SK-N-SH treated with all-trans-retinoic acid at 6 μM for 48 hours (cell line): ENCODE measurements around the gene TBATA.

Experiments used
- GLIS3 ChIP-seq: fragments of 250-450 bp; sonication (Bioruptor Pico); IDR thresholded peaks from 2 replicates; pipeline ENCODE4 v1.5.0; 2020; ENCODE audit warnings: mild to moderate bottlenecking, moderate library complexity
- OSR1 ChIP-seq: fragments of 250-450 bp; sonication (Bioruptor Pico); IDR thresholded peaks from 2 replicates; pipeline ENCODE4 v1.8.0; 2022; ENCODE audit warnings: moderate library complexity, mild to moderate bottlenecking, inconsistent platforms
- TOX ChIP-seq: fragments of 250-450 bp; sonication (Bioruptor Pico); IDR thresholded peaks from 2 replicates; pipeline ENCODE4 v1.8.0; 2021; ENCODE audit warnings: mild to moderate bottlenecking, moderate library complexity, borderline replicate concordance
- ZC3H10 ChIP-seq: fragments of 250-450 bp; sonication (Bioruptor Pico); IDR thresholded peaks from 2 replicates; pipeline ENCODE4 v1.5.1; 2021; ENCODE audit warnings: mild to moderate bottlenecking, moderate library complexity
- ZFP3 ChIP-seq: fragments of 250-450 bp; sonication (Bioruptor Pico); IDR thresholded peaks from 2 replicates; pipeline ENCODE4 v1.5.0; 2020; ENCODE audit warnings: mild to moderate bottlenecking, moderate library complexity
- ZNF70 ChIP-seq: fragments of 450-650 bp; formaldehyde crosslinking; IDR thresholded peaks from 2 replicates; pipeline ENCODE4 v1.5.0; 2020; ENCODE audit warnings: mild to moderate bottlenecking, moderate library complexity
- TF ChIP-seq, protein P1 (sequence below): fragments of 250-450 bp; sonication (Bioruptor Pico); IDR thresholded peaks from 2 replicates; pipeline ENCODE4 v1.8.0; 2020; ENCODE audit warnings: mild to moderate bottlenecking, moderate library complexity, borderline replicate concordance
- TF ChIP-seq, protein P2 (sequence below): fragments of 250-450 bp; sonication (Bioruptor Pico); IDR thresholded peaks from 2 replicates; pipeline ENCODE4 v1.5.1; 2021; ENCODE audit warnings: mild to moderate bottlenecking, moderate library complexity
- TF ChIP-seq, protein P3 (sequence below): fragments of 250-450 bp; sonication (Bioruptor Pico); IDR thresholded peaks from 2 replicates; pipeline ENCODE4 v1.5.1; 2020; ENCODE audit warnings: low read depth, mild to moderate bottlenecking, moderate library complexity

DNA sequence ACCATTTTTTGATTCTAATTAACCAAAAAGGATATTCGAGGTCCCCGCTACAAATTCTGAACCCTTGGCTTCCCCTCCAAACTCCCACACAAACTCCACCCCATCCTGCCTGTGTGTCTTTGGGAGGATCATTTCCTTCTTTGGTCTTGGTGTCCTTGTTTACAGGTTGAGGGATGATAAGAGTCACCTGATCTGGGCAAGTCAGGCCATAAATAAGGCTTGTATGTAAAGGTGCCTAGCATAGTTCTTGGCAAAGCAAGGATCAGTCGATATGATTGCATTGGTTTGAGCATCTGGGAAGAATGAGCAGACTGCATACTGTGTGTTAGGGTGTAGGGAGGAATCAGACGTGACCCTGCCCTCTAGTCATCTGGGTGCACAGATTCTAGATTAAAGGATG lies 28.9 kb upstream of the TBATA start:
- TF ChIP-seq, protein P1, sequence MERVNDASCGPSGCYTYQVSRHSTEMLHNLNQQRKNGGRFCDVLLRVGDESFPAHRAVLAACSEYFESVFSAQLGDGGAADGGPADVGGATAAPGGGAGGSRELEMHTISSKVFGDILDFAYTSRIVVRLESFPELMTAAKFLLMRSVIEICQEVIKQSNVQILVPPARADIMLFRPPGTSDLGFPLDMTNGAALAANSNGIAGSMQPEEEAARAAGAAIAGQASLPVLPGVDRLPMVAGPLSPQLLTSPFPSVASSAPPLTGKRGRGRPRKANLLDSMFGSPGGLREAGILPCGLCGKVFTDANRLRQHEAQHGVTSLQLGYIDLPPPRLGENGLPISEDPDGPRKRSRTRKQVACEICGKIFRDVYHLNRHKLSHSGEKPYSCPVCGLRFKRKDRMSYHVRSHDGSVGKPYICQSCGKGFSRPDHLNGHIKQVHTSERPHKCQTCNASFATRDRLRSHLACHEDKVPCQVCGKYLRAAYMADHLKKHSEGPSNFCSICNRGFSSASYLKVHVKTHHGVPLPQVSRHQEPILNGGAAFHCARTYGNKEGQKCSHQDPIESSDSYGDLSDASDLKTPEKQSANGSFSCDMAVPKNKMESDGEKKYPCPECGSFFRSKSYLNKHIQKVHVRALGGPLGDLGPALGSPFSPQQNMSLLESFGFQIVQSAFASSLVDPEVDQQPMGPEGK (CRISPR knock-in tag), result no peak
- TF ChIP-seq GLIS3 (CRISPR knock-in tag) (no peak), ZFP3 (CRISPR knock-in tag) (no peak), ZNF70 (CRISPR knock-in tag) (no peak), TOX (CRISPR knock-in tag) (no peak), OSR1 (CRISPR knock-in tag) (no peak), ZC3H10 (CRISPR knock-in tag) (no peak)
- TF ChIP-seq, protein P2, sequence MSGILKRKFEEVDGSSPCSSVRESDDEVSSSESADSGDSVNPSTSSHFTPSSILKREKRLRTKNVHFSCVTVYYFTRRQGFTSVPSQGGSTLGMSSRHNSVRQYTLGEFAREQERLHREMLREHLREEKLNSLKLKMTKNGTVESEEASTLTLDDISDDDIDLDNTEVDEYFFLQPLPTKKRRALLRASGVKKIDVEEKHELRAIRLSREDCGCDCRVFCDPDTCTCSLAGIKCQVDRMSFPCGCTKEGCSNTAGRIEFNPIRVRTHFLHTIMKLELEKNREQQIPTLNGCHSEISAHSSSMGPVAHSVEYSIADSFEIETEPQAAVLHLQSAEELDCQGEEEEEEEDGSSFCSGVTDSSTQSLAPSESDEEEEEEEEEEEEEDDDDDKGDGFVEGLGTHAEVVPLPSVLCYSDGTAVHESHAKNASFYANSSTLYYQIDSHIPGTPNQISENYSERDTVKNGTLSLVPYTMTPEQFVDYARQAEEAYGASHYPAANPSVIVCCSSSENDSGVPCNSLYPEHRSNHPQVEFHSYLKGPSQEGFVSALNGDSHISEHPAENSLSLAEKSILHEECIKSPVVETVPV (CRISPR knock-in tag), result no peak
- TF ChIP-seq, protein P3, sequence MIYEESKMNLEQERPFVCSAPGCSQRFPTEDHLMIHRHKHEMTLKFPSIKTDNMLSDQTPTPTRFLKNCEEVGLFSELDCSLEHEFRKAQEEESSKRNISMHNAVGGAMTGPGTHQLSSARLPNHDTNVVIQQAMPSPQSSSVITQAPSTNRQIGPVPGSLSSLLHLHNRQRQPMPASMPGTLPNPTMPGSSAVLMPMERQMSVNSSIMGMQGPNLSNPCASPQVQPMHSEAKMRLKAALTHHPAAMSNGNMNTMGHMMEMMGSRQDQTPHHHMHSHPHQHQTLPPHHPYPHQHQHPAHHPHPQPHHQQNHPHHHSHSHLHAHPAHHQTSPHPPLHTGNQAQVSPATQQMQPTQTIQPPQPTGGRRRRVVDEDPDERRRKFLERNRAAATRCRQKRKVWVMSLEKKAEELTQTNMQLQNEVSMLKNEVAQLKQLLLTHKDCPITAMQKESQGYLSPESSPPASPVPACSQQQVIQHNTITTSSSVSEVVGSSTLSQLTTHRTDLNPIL (CRISPR knock-in tag), result no peak
